ENCODE results near the gene CTBP1. TPM values are rescaled to one million over a fixed set of nuclear protein-coding genes. Genes with fewer than 3 reads are reported as not detected.

Gene CTBP1
- total and polyA plus RNA-seq, 2 of the 8 experiments (the other 6 are each of a cell fraction or from before 2014, with no cell fraction given): 128 to 185 TPM

DNA sequence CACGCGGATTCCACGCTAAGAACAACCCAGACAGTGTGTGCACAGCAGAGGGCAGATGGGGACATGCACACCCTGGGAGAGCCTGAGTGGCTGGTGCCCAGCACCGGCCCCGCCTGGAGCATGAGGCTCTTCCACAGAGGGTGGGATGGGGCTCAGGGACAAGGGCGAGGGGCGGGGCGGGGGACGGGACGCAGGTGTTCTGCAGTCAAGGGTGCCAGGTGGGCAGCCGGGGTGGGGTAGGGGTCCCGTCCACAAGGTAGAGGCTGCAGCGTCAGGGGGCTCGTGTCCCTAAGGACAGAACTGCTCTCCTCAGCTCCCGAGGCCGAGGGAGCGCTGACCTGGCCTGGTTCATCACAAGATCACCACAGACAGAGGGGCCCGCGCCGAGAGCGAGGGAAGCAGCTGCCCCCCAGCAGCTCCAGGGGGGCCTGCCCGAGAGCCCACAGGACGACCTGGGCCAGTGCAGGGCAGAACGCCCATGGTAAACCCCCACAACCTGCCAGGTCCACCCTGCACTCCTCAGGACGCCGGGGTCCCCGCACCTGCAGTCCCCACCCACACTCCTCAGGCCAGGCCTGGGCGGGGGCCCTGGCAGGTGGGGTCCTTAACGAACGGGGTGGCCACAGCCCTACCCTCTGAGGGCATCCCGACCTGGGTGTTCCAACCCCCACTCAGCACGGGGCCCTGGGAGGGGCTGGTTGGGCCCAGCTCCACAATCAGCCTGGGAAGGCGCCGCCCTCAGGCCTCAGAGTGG lies 26.7 kb downstream of the CTBP1 start (continued):
- TF ChIP-seq KDM5A (IDR thresholded peaks at IDR 0.05; ENCODE audit: low read length) (no peak), JUND (IDR thresholded peaks at IDR 0.05; ENCODE audit: low read length) (no peak), MAX (IDR thresholded peaks at IDR 0.05) (no peak), EP300 (IDR thresholded peaks at IDR 0.05; ENCODE audit: borderline replicate concordance in 1 of 2, low read depth in 2 of 2, low read length in 2 of 2) (no peak), TAF1 (IDR thresholded peaks at IDR 0.05; ENCODE audit: low read depth, low read length) (no peak)
